H1 (cell line): ENCODE data around the gene PRKCA. TPM values are rescaled to one million over a fixed set of nuclear protein-coding genes. Genes with fewer than 3 reads are reported as not detected.

Source experiments
- CTCF ChIA-PET: fragments of 300-600 bp; sonication (Branson Sonifier 250); formaldehyde crosslinking; loops from one replicate; lab custom pipeline; 2021; ENCODE audit not compliant: partially characterized antibody; lab: Charles Lee
- POLR2A ChIA-PET: fragments of 300-600 bp; sonication (Branson Sonifier 250); formaldehyde crosslinking; loops from one replicate; lab custom pipeline; 2021; ENCODE audit warnings: inconsistent platforms; ENCODE audit not compliant: partially characterized antibody; lab: Charles Lee
- DNase-seq, 2 experiments: peaks; one replicate each; pipeline versions ENCODE4 v3.0.0 to v3.0.0-alpha.2; 2010 to 2022; ENCODE audit warnings: low spot score in 2 of 2, low read depth in 1 of 2, mixed read lengths in 1 of 2
- FAIRE-seq: peaks from 2 replicates; lab custom pipeline; 2011; peaks lifted over from hg19 to GRCh38; lab: Jason Lieb, UNC
- H2AFZ ChIP-seq: 2 replicates; pipeline ENCODE4 v1.8.1; 2012; ENCODE audit warnings: low read length, inconsistent platforms
- H2AK5ac ChIP-seq: 2 replicates; pipeline ENCODE4 v1.6.1; 2013; ENCODE audit warnings: low read depth, low read length
- H2BK120ac ChIP-seq: replicated peaks from 2 replicates; pipeline ENCODE3; 2013; ENCODE audit warnings: low read depth, low read length, inconsistent platforms
- H2BK12ac ChIP-seq: 2 replicates; pipeline ENCODE4 v1.6.1; 2013; ENCODE audit warnings: low read depth, low read length
- H2BK15ac ChIP-seq: 2 replicates; pipeline ENCODE4 v1.6.1; 2013; ENCODE audit warnings: low read length
- H2BK20ac ChIP-seq: 2 replicates; pipeline ENCODE4 v1.6.1; 2013; ENCODE audit warnings: low read length
- H2BK5ac ChIP-seq: 2 replicates; pipeline ENCODE4 v1.6.1; 2013; ENCODE audit warnings: low read depth, low read length
- H3K14ac ChIP-seq: 2 replicates; pipeline ENCODE4 v1.6.1; 2013; ENCODE audit warnings: inconsistent platforms; ENCODE audit not compliant: insufficient read length
- H3K18ac ChIP-seq: 2 replicates; pipeline ENCODE4 v1.6.1; 2013; ENCODE audit warnings: low read length; ENCODE audit errors: extremely low read depth
- H3K23ac ChIP-seq: 2 replicates; pipeline ENCODE4 v1.6.1; 2013; ENCODE audit warnings: inconsistent platforms; ENCODE audit not compliant: insufficient read length
- H3K23me2 ChIP-seq: 2 replicates; pipeline ENCODE4 v1.6.1; 2013; ENCODE audit warnings: low read depth, low read length
- H3K27ac ChIP-seq: 2 replicates; pipeline ENCODE4 v1.6.1; 2011; ENCODE audit warnings: low read depth, low read length, inconsistent platforms
- H3K27me3 ChIP-seq, 4 experiments: replicated peaks in 1 of 4; 1 replicate in 1 of 4; 2 replicates in 3 of 4; pipeline versions ENCODE4 v1.6.1 to v1.8.1; 2011 to 2013; ENCODE audit warnings: low read length in 3 of 4, mild to moderate bottlenecking in 3 of 4, inconsistent platforms in 2 of 4, mixed read lengths in 2 of 4, moderate library complexity in 1 of 4; ENCODE audit not compliant: control insufficient read depth in 3 of 4, insufficient read depth in 3 of 4; ENCODE audit errors: extremely low read depth in 1 of 4
- H3K36me3 ChIP-seq, 4 experiments: 2 replicates each; pipeline versions ENCODE4 v1.6.1 to v1.8.1; 2011 to 2013; ENCODE audit warnings: mild to moderate bottlenecking in 4 of 4, low read length in 3 of 4, moderate library complexity in 2 of 4, control low read depth in 1 of 4, inconsistent platforms in 1 of 4; ENCODE audit not compliant: insufficient read depth in 4 of 4, control insufficient read depth in 2 of 4
- H3K4ac ChIP-seq: replicated peaks from 2 replicates; pipeline ENCODE3; 2013; ENCODE audit warnings: low read length, low read depth, mixed read lengths, inconsistent platforms; ENCODE audit not compliant: insufficient read length
- H3K4me1 ChIP-seq, 4 experiments: replicated peaks in 1 of 4; 1 replicate in 1 of 4; 2 replicates in 3 of 4; pipeline versions ENCODE4 v1.6.1 to v1.8.1; 2011 to 2013; ENCODE audit warnings: low read length in 3 of 4, inconsistent platforms in 2 of 4, mixed read lengths in 1 of 4; ENCODE audit not compliant: insufficient read depth in 4 of 4, control insufficient read depth in 3 of 4
- H3K4me2 ChIP-seq, 2 experiments: 2 replicates each; pipeline versions ENCODE4 v1.6.1 to v1.8.1; 2011 to 2013; ENCODE audit warnings: low read depth in 2 of 2, low read length in 2 of 2, control low read depth in 1 of 2, inconsistent platforms in 1 of 2, mild to moderate bottlenecking in 1 of 2; ENCODE audit not compliant: insufficient read depth in 1 of 2
- H3K4me3 ChIP-seq, 4 experiments: fragments of 200-600, 300-600 bp in 1 of 4; sonication (generic), shearing (Covaris generic), sonication (Bioruptor Twin) in 1 of 4; 2 replicates each; pipeline versions ENCODE4 v1.5.1 to v1.8.1; 2011 to 2016; ENCODE audit warnings: low read length in 4 of 4, low read depth in 3 of 4, control low read depth in 2 of 4, inconsistent platforms in 2 of 4, mild to moderate bottlenecking in 2 of 4, mixed read lengths in 1 of 4, moderate library complexity in 1 of 4; ENCODE audit not compliant: insufficient read depth in 2 of 4; ENCODE audit errors: extremely low read depth in 1 of 4
- H3K56ac ChIP-seq: replicated peaks from 2 replicates; pipeline ENCODE3; 2013; ENCODE audit warnings: low read depth, mild to moderate bottlenecking, mixed read lengths, low read length, inconsistent platforms; ENCODE audit not compliant: insufficient read length
- H3K79me1 ChIP-seq: 2 replicates; pipeline ENCODE4 v1.6.1; 2013; ENCODE audit warnings: low read depth, low read length, control low read depth
- H3K79me2 ChIP-seq, 2 experiments: 2 replicates each; pipeline versions ENCODE4 v1.6.1 to v1.8.1; 2012 to 2013; ENCODE audit warnings: low read length in 2 of 2, mild to moderate bottlenecking in 2 of 2, inconsistent platforms in 1 of 2; ENCODE audit not compliant: insufficient read depth in 2 of 2, control insufficient read depth in 1 of 2
- H3K9ac ChIP-seq, 4 experiments: replicated peaks in 1 of 4; 1 replicate in 1 of 4; 2 replicates in 3 of 4; pipeline versions ENCODE4 v1.6.1 to v1.8.1; 2011 to 2013; ENCODE audit warnings: low read depth in 3 of 4, low read length in 3 of 4, control low read depth in 2 of 4, mild to moderate bottlenecking in 2 of 4, moderate library complexity in 2 of 4, inconsistent platforms in 1 of 4; ENCODE audit errors: extremely low read depth in 1 of 4
- H3K9me3 ChIP-seq, 2 experiments: 2 replicates each; pipeline versions ENCODE4 v1.6.1 to v1.8.1; 2012 to 2013; ENCODE audit warnings: mild to moderate bottlenecking in 2 of 2, moderate library complexity in 2 of 2, control low read depth in 1 of 2, inconsistent platforms in 1 of 2, low read depth in 1 of 2, low read length in 1 of 2, mixed read lengths in 1 of 2; ENCODE audit not compliant: insufficient read depth in 2 of 2
- H4K20me1 ChIP-seq, 2 experiments: replicated peaks in 1 of 2; 2 replicates each; pipeline versions ENCODE3 to v1.8.1; 2011 to 2013; ENCODE audit warnings: inconsistent platforms in 2 of 2, low read length in 2 of 2, mild to moderate bottlenecking in 1 of 2; ENCODE audit not compliant: insufficient read depth in 2 of 2, control insufficient read depth in 1 of 2
- H4K5ac ChIP-seq: 2 replicates; pipeline ENCODE4 v1.6.1; 2013; ENCODE audit warnings: low read length, low read depth, mixed read lengths, inconsistent platforms; ENCODE audit not compliant: insufficient read length
- H4K8ac ChIP-seq: 2 replicates; pipeline ENCODE4 v1.8.0; 2013; ENCODE audit warnings: mild to moderate bottlenecking, moderate library complexity, low read length, inconsistent platforms; ENCODE audit not compliant: insufficient read depth; ENCODE audit errors: extremely low read depth
- H4K91ac ChIP-seq: replicated peaks from 2 replicates; pipeline ENCODE3; 2013; ENCODE audit warnings: low read length, mixed read lengths, inconsistent platforms; ENCODE audit not compliant: insufficient read length
- ASH2L ChIP-seq: fragments of 200-600, 300-600 bp; sonication (generic); IDR thresholded peaks from one replicate; pipeline ENCODE4 v1.7.1; 2017; ENCODE audit warnings: low read length
- BACH1 ChIP-seq: IDR thresholded peaks from 2 replicates; pipeline ENCODE4 v1.6.1; 2012; ENCODE audit warnings: low read length, improper control_type of control experiment
- CBX8 ChIP-seq: fragments of 300-800, 300-1000 bp; sonication (generic); IDR thresholded peaks from 2 replicates; pipeline ENCODE4 v1.7.1; 2016; ENCODE audit warnings: low read depth, low read length, borderline replicate concordance
- CHD1 ChIP-seq: IDR thresholded peaks from 2 replicates; pipeline ENCODE4 v1.6.1; 2012; ENCODE audit warnings: low read depth, low read length, improper control_type of control experiment
- FOSL1 ChIP-seq: IDR thresholded peaks from 2 replicates; pipeline ENCODE4 v1.6.1; 2011; ENCODE audit warnings: mild to moderate bottlenecking, low read depth, low read length, moderate library complexity; ENCODE audit not compliant: insufficient read depth
- GABPA ChIP-seq: IDR thresholded peaks from 2 replicates; pipeline ENCODE4 v1.6.1; 2011; ENCODE audit warnings: mild to moderate bottlenecking, low read length, moderate library complexity, borderline replicate concordance; ENCODE audit not compliant: insufficient read depth
- JUND ChIP-seq: IDR thresholded peaks from 2 replicates; pipeline ENCODE4 v1.6.1; 2011; ENCODE audit warnings: mild to moderate bottlenecking, improper control_type of control experiment, low read length
- KDM1A ChIP-seq: fragments of 200-600, 300-600 bp; sonication (generic); IDR thresholded peaks from 2 replicates; pipeline ENCODE4 v1.7.1; 2016; ENCODE audit warnings: mild to moderate bottlenecking, low read length, borderline replicate concordance
- PHF8 ChIP-seq: fragments of 200-600 bp; sonication (generic); conservative IDR thresholded peaks from 2 replicates; pipeline ENCODE4 v1.7.1; 2012; ENCODE audit warnings: low read depth, mild to moderate bottlenecking, inconsistent platforms, low read length, moderate library complexity
- RBBP5 ChIP-seq: IDR thresholded peaks from 2 replicates; pipeline ENCODE4 v1.7.1; 2012; ENCODE audit warnings: low read depth, mild to moderate bottlenecking, inconsistent platforms, low read length, moderate library complexity, borderline replicate concordance
- SP2 ChIP-seq: IDR thresholded peaks from 2 replicates; pipeline ENCODE4 v1.6.1; 2012; ENCODE audit warnings: mild to moderate bottlenecking, low read length, inconsistent platforms
- TAF1 ChIP-seq: IDR thresholded peaks from 2 replicates; pipeline ENCODE4 v1.6.1; 2011; ENCODE audit warnings: mild to moderate bottlenecking, low read depth, low read length
- TCF12 ChIP-seq: IDR thresholded peaks from 2 replicates; pipeline ENCODE4 v1.6.1; 2011; ENCODE audit warnings: low read depth, mild to moderate bottlenecking, low read length
- ZNF274 ChIP-seq: IDR thresholded peaks from 2 replicates; pipeline ENCODE4 v1.7.0; 2012; ENCODE audit warnings: low read length, borderline replicate concordance; ENCODE audit errors: extremely low read depth
- WGBS, 2 experiments: shearing (Covaris generic) in 1 of 2; methylation state at CpG; one replicate each; pipeline versions ENCODE4 v1.1.6 to v1.1.7; 2013 to 2015; ENCODE audit warnings: low lambda C conversion rate in 2 of 2, mixed read lengths in 2 of 2, inconsistent platforms in 1 of 2, low coverage in 1 of 2, missing lambda C conversion rate in 1 of 2; ENCODE audit not compliant: insufficient replicate concordance in 2 of 2, insufficient coverage in 1 of 2, insufficient read length in 1 of 2; ENCODE audit errors: extremely low coverage in 1 of 2, missing lambda C conversion rate in 1 of 2; 5-methylcytosine and 5-hydroxymethylcytosine counted together
- polyA plus RNA-seq, 7 experiments: library from polyadenylated mRNA; depleted of rRNA in 3 of 7; stranded (reverse) in 5 of 7; unstranded in 2 of 7; fragments of >200 nt in 5 of 7; fragments of 200-250 nt in 2 of 7; gene quantifications; 1 replicate in 5 of 7; 2 replicates in 1 of 7; 4 replicates in 1 of 7; pipeline versions ENCODE4 v1.2.1 to v1.2.3, GENCODE V29; 2011 to 2013; ENCODE audit warnings: missing spikeins in 2 of 7, mixed read lengths in 2 of 7
- total RNA-seq: library from RNA; stranded (reverse); fragmentation: NEBNext Ultra II Directional; extraction: Animal tissue kit (Norgen Biotek cat#: 25700); gene quantifications from 2 replicates; pipeline ENCODE4 v1.2.1, GENCODE V29; 2021
- TF ChIP-seq, protein P1 (sequence below): IDR thresholded peaks from 2 replicates; pipeline ENCODE4 v1.6.1; 2011; ENCODE audit warnings: low read depth, mild to moderate bottlenecking, low read length; ENCODE audit not compliant: insufficient read depth

The PRKCA gene
- total and polyA plus RNA-seq, 2 of the 8 experiments (the other 6 are each of a cell fraction or from before 2014, with no cell fraction given), result 5.8 to 17.8 TPM

DNA sequence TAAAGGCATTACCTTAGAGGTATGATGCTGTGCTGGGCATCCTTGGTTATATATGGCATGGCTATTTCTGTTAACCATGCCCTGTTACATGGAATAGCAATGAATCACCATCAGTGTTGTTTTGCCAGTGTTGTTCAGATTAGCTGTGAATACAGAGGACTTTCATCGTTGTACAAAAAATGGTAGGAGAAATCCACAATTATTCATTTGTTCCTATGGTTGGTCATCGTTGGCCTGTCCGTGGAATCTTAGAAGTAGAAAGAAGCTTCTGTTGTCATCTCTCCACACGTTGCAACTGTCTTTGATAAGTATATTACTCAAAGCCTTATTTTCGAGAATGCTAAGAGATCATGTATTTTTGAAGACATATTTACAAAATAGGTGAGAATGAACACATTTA, 418.2 kb downstream of the PRKCA start:
- ChIA-PET POLR2A (no interaction called here), CTCF (interaction anchor here (0.6 to 1.2 kb wide), 3 partner anchors 102 to 189 kb away, joined by 3 to 4 read pairs (median 3); no protein-coding TSS in a partner anchor)
- no peak overlapping the region for H2BK15ac ChIP-seq
- H2AFZ ChIP-seq, result no peak overlapping the region
- no peak overlapping the region for H2BK120ac ChIP-seq
- H3K9me3 ChIP-seq, result no peaks in the 10 kb centered on the region
- H3K36me3 ChIP-seq, result no peaks in the 10 kb centered on the region
- no peak overlapping the region for H3K4me3 ChIP-seq
- no peak overlapping the region for H4K5ac ChIP-seq
- H3K23ac ChIP-seq, result no peak overlapping the region
- no peaks in the 10 kb centered on the region for H3K79me1 ChIP-seq
- H3K4ac ChIP-seq, result no peak overlapping the region
- H3K4me2 ChIP-seq, result no peak overlapping the region
- no peak overlapping the region for H3K18ac ChIP-seq
- no peaks in the 10 kb centered on the region for H3K23me2 ChIP-seq
- no peak overlapping the region for H2BK20ac ChIP-seq
- H3K79me2 ChIP-seq, result no peaks in the 10 kb centered on the region
- H3K27ac ChIP-seq, result no peak overlapping the region
- no peak overlapping the region for H4K91ac ChIP-seq
- no peaks in the 10 kb centered on the region for H3K27me3 ChIP-seq
- H4K20me1 ChIP-seq, result peaks cover 0 to 1% of the 10 kb centered on the region in 2 experiments
- no peak overlapping the region for H2BK12ac ChIP-seq
- FAIRE-seq (no peak), DNase-seq (no peak)
- WGBS, 2 experiments, result 93% methylated on average over 5 of the region's 5 CpGs; no CpG with 5 or more reads in 1 of the 2 experiments
- H2BK5ac ChIP-seq, result no peak overlapping the region
- peaks cover 8 to 23% (median 11%) of the 10 kb centered on the region in 4 experiments for H3K4me1 ChIP-seq
- no peak overlapping the region for H2AK5ac ChIP-seq
- no peak overlapping the region for H3K14ac ChIP-seq
- no peak overlapping the region for H3K56ac ChIP-seq
- no peak overlapping the region for H3K9ac ChIP-seq
- no peak overlapping the region for H4K8ac ChIP-seq
- TF ChIP-seq CBX8 (no peak), KDM1A (no peak), ZNF274 (no peak), GABPA (no peak), PHF8 (no peak), SP2 (no peak), RBBP5 (no peak), CHD1 (no peak), ASH2L (no peak), TAF1 (no peak), TCF12 (no peak), BACH1 (no peak), JUND (no peak), FOSL1 (no peak)
- TF ChIP-seq, protein P1, sequence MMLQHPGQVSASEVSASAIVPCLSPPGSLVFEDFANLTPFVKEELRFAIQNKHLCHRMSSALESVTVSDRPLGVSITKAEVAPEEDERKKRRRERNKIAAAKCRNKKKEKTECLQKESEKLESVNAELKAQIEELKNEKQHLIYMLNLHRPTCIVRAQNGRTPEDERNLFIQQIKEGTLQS, result no peak
